ENCODE data around the gene FAM222A.

Gene FAM222A

DNA sequence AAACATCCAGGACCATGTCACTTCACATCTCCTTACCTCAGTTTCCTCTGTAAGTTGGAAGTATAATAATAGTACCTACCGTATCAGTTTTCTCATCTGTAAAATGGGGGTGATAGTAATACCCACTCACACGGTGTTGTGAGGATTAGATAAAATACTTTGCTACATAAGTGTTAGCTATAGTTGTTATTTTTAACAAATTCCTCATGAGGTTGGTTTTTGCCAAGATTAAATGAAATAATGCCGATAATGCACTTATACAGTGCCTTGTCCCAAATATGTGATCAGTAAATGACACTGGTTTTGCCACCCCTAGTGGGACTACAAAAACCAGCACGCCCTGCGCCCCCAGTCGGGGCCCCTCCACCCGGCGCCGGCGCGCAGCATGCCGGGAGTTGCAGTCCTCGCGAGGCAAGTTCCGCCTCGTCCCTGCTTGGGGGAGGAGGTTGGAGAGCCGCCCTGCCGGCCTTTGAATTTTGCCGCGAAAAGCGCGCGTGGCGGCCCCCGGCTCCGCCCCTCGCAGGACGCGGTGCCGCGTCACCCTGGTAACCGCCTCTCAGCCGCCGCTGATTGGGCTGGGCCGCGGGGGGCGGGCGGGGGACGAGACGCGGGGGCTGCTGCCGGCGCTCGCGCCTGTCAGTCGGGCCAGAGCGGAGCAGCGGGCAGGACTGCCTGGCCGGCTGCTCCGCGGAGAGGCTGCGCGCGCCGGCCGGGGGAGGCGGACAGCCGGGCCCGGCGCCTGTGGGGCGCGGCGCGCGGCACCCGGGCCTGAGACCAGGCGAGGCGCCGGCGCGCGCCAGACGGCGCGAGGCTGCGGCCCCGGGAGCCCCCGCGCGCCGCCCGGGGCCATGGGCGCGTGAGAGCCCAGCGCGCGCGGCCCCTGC, at the start of gene FAM222A:
FAM222A (plus strand) TSS at position 639 of the 884 bp plus-strand sequence. CDS start 30,322 bp downstream, outside the sequence.
- DNase-seq = peak; percentile 83

DNA sequence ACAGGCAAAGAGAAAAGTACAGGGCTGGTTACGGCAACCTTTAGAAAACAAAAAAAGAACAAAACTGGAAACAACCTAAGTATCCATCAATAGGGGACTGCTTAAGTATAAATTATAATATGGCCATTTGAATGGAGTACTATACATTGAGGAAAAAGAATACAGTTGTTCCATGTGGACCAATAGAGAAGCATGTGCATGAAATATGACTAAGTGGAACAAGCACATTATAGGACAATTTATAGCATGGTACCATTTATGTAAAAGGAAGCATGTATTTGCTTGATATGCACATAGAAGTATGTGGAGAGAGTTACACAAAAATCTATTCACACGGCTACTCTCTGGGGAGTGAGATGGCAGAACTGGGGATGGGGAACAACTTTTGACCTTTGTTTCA, 49.2 kb upstream of the FAM222A start:
- DNase-seq = no peak

DNA sequence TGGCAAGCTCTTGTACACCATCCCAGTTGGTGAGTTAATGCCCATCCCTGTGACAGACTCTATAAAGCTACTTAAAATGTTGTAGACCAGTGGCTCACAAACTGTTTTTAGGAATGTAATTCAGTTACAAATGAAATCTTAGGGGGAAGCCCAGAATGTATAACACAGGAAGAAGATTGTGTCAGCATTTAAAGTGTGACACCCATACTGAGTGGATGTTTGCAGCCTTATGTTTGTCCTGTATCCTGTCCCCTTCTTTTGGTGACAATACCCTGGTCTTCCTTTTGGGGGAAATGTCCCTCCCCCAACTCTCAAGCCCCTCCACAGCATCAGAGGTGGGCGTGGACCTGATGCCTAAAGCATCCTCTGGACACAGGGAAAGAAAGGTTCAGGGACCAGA, 47.6 kb upstream of the FAM222A start:
- DNase-seq = no peak

DNA sequence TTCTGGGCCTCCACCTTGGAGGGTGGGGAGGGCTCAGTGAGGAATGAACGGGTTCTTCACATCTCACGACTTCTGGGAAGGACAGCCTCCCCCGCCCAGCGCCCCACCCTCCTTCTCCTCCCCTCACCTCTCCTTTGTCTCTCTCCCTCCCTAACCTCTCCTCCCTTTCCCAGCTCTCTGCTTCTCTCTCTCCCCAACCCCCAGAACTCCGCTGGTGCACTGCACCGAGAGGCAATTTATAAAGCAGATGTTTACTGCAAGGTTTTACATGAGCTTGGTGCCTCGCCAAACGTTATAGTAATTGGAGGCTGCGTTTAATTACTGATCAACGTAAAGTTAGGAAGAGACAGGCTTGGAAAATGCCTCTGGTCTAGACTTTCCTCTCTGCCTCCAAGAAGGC, 42.9 kb upstream of the FAM222A start:
- no peak for DNase-seq

DNA sequence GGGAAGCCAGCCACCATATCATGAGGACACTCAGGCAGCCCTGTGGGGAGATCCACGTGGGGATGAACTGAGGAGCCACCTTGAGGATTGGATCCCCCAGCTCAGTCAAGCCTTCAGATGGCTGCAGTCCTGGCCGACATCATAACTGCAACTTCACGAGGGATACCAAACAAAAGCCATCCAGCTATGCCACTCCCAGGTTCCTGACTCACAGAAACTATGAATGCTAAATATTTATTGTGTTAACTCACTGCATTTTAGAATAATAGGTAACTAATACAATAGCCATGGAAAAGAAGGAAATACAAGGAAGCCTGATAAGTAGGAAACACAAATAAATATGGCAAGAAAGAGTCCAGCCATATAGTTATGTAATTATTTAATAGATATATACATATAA, 42.1 kb upstream of the FAM222A start:
- DNase-seq = no peak

DNA sequence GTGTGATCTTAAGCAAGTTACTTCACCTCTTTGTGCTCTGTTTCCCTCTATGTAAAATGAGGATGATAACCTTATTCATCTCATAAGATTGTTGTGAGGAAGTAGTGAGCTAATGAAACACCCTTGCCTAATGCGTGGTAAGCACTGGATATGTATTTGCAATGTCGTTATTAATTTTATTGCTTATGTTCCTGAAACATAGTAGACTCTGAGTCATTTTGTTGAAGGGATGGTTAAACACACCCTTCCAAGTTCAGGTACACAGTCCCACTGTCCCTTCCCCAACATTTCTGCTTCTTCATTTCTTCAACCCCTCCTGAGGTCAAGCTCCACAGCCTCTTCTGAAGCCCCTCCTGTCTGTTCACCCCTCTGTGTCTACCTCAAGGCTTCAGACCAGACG, 40.2 kb upstream of the FAM222A start:
- no peak for DNase-seq

DNA sequence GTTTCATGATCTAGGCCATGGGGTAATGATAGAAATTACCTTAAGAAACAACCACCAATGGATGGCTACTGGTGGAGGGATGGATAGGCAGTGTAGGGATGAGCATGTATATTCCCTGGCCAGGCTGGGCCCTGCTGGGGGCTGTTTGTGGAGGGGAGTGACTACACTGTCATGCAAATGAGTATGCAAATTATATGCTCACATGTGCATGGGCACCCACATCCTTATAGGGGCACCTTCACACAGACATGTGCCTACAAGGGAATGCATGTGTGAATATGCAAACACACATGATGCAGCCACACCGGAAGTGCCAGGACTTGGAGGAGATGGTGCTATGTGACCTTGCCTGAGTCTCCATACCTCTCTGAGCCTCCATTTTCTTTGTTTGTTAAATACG, 39.7 kb upstream of the FAM222A start:
- no peak for DNase-seq

DNA sequence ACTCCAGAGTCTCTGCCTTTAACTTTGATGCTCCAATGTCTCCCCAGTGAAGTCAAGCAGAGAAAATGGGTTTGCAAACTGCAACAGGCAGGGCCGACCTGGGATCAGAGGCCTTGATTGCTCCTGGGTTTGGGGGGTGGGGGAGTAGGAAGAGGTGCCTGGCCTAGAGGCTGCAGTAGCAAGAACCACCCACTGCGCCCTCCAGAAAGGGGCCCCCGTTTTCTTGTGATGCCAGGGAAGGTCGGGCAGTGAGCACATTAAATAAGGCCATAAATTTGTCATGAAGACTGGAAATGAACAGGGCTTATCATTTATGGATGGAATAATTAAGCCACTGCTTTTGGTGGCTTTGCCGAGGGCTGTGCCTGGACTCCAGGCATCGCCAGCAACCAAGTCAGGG, 38.2 kb upstream of the FAM222A start:
- no peak for DNase-seq

DNA sequence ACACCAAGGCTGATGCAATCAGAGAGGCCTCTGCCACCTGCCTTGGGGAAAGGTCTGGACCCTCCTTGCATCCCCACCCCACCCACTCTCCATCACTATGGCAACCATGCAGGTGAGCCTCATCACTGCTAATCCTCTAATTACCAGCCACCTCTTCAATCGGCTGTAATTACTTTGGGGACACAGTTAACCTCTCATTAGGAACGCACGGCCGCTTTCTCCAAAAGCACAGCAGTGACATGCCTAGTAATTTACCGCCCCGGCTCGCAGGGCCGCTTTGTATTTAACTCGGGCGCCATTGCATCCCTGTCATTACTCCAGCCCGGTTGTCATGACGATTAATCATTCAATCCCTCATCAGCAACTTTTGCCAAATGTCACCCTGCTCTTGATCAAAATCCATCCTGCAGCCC, 36.3 kb upstream of the FAM222A start:
- DNase-seq = no peak

DNA sequence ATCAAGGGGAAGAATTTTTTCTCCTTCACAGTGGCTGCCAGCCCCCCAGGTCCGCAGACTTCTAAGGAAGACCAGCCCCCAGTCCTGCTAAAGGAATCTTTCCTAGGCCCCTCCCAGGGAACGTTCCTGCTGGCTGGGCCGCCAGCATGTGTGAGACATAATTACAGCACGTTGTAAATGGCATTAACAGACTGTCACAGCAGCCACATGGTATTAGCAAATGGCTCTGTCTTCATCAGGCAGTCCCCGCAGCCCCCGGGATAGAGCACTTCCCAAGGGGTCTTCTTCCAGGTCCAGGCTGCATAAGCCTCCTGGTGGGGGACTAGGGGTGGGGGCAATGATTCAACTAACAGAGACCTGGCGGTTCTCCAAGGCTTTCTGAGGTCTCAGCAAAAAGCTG, 34.9 kb upstream of the FAM222A start:
- DNase-seq = no peak

DNA sequence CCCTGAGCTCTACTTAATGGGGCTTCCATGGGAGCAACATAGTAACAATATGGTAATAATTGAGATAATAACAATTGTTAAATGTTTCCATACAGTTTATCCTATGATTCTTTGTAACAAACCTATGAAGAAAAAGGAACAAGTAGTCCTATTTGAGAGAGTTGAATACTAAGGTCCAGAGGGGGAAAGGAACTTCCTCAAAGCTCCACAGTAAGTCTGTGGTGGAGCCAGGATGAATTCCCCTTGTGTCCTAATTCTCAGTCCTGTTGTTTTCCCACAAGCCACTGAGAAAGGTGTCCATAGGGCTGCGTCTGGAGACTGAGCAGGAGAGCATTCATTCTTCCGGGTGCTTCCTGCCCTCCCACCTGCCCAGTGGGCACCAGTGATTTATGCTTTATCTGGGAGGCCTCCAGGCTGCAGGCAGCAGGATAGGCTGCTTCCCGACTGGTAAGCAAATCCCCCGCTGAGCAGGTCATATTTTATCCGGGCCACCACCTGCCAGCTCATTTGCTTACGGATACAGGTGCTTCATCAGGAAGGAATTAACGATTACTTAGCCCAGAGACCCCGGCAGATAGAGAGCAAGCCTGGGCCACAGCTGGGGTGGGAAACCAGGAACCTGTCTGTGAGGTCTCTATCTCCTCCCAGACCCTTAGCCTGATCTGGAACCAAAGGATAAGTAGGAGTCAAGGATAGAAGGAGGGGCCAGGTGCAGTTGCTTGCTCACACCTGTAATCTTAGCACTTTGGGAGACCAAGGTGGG, 33.9 kb upstream of the FAM222A start:
- no peak for DNase-seq

DNA sequence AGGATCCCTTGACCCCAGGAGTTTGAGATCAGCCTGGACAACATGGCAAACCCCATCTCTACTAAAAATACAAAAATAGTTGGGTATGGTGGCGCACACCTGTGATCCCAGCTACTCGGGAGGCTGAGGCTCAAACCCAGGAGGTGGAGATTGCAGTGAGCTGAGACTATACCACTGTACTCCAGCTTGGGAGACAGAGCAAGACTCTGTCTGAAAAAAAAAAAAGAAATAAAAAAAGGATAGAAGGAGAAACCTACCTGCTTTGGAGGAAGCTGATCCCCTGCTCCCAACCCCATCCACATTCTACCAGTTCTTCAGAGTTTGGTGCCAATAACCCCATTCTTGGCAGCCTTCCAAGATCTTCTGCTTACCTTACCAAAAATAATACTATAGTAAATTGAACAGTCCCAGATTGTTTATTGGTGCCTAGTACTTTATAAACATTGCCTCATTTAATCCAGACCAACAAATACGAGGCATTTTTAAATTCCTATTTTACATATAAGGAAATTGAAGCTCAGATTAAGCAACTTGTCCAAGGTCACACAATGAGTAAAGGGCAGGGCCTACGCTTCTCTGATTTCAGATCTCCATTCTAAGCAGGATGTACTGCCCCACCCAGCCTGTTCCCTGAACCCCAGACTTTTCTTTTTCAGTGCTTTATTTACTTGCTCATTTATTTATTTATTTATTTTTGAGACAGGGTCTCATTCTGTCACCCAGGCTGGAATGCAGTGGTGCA, 33.2 kb upstream of the FAM222A start:
- no peak for DNase-seq

DNA sequence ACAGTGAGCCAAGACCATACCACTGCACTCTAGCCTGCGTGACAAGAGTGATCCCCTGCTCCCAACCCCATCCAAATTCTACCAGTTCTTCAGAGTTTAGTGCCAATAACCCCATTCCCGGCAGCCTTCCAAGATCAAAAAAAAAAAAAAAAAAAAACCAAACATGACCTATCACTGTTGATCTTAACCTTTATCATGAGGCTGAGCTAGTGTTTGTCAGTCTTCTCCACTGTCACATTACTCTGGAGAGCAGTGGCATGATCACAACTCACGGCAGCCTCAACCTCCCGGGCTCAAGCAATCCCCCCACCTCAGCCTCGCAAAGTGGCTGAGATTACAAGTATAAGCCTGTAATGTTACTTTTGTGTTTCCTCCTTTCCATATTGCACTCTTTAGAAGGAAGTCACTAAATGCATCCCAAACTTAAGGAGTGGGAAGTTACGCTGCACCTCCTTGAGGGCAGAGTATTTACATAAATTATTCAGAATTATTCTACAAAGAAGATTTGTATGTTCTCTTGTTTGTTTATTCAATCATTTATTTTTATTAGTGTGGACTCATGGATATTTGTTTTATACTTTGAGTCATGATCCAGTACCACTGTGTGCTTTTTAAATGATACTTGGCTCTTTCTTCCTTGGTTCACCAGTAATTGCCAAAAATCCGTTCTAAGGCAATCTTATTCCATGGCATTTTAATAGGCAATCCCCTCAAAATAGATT, 31.5 kb upstream of the FAM222A start:
- no peak for DNase-seq

DNA sequence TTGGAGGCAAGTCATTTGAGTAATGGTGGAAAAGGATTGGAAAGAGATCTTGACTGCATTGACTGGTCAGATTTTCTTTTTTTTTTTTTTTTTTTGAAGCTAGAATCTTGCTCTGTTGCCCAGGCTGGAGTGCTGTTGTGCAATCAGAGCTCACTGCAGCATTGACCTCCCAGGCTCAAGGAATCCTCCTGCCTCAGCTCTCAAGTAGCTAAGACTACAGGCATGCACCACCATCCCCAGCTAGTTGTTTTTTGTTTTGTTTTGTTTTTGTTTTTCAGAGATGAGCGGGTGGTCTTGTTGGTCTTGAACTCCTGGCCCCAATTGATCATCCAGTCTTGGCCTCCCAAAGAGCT, 30.9 kb upstream of the FAM222A start:
- DNase-seq = no peak

DNA sequence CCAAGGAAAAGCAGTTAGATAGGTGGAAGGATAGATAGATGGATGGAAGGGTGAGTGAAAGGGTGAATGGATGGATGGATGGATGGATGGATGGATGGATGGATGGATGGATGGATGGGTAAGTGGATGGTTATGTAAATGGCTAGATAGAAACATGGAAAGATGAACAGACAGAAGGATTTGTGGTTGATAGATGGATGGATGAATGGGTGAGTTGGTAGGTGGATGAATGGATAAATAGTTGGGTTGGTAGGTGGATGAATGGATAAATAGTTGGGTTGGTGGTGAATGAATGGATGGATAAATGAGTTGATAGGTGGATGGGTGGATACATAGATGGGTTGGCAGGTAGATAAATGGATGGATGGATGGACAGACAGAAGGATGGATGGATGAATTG, 30.3 kb upstream of the FAM222A start:
- no peak for DNase-seq

DNA sequence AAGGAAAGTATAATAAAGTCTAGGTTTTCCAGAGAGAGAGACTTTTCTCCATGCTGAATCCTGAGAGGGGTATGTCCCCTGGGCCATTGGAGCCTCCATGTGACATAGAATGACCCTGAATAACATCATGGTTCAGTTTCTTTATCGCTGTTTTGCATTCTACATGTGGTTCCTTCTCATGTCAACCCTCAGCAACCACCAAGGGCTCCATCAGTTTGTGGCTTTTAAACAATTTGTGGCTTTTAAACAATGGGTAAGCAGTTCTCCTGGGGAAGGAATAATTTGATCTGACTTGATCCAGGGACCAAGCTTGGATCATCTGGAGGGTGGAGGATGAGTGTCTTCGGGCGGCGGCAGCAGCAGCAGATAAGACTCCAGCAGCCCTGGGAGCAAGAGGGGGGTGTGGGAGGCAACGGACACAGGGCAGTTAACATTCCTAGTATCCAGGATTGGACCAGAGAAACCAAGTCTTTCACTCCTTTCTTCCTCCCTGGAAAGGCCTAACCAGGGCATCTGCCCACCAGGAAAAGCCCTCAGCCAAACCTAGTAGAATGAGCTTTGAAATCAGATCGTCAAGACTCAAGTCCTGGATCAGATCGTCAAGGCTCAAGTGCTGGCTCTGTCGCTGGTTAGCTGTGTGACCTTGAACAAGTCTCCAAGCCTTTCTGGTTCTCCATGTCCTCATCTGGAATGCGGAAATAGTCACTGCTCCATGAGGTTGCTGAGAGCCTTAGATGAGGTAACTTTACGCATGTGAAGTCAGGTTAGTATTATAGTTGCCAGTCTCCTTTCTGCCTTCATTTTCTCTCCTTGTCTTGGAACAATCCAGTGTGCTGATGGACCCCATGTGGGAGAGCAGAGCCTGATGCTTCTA, 27.8 kb upstream of the FAM222A start:
- no peak for DNase-seq

DNA sequence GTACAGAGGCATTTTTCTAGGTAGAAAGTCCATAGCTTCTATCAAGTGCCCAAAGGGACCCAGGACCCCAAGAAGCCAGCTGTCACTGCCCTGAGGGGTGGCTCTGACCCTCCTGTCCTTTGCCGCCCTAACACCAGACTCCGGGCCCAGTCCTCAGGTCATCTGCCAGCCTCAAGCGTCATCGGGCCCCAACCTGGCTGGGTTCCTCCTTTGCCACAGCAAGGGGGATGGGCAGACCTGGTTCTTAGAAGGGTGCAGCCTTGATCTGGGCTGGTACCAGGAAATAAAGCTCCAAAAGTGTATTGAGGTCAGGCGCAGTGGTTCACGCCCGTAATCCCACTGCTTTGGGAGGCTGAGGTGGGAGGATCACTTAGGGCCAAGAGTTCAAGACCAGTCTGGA, 27.1 kb upstream of the FAM222A start:
- no peak for DNase-seq

DNA sequence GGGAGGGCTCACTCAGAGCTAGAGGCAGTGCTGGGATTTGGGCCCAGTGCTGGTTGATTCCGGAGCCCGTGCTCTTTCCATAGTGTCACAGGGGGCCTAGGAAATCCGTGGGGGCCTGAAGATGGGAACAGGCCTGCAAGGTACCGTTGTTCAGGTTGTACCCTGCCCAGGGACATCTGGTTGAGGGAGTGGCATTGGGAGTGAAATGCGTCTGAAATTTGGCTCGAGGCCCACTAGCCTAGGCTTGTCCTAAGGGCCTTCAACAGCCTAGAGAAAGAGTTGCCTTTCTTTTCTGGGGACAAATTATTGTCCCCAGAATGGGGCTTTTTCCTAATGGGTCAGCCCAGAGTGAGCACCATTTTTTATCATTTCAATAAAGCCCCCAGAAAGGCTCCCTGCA, 26.4 kb upstream of the FAM222A start:
- no peak for DNase-seq

DNA sequence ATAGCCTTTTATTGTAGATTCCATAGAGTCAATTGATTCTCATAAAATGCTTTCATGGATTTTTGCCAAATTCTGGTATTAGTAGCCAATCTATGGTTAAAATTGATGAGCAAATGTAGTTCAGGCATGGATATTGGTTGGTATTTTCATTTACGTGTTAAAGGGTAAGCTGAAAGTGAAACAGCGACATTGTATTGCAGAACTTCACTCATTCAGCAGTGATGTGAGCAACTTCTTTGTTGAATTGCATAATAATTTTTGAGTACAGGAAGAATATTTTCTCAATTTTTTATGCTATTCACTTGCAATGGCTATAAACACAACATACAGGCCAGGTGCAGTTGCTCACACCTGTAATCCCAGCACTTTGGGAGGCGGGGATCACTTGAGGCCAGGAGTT, 24.2 kb upstream of the FAM222A start:
- DNase-seq = no peak

DNA sequence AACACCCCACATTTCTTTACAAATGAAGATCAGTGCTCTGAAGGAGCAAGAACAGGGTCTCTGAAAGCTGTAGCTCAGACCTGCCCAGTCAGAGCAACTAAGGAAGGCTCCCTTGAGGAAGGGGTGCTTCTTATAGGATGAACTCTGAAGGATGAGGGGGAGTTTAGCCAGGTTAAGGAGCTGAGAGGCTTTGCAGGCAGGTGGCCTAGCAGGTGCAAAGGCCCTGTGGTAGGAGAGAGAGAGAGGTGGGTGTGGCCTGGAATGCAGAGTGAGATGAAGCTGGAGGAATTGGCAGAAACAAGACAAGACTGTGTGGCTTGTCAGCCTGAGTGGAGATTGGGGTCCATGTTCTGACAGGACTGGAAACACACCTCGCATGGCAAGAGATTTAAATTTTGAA, 20.5 kb upstream of the FAM222A start:
- DNase-seq = no peak

DNA sequence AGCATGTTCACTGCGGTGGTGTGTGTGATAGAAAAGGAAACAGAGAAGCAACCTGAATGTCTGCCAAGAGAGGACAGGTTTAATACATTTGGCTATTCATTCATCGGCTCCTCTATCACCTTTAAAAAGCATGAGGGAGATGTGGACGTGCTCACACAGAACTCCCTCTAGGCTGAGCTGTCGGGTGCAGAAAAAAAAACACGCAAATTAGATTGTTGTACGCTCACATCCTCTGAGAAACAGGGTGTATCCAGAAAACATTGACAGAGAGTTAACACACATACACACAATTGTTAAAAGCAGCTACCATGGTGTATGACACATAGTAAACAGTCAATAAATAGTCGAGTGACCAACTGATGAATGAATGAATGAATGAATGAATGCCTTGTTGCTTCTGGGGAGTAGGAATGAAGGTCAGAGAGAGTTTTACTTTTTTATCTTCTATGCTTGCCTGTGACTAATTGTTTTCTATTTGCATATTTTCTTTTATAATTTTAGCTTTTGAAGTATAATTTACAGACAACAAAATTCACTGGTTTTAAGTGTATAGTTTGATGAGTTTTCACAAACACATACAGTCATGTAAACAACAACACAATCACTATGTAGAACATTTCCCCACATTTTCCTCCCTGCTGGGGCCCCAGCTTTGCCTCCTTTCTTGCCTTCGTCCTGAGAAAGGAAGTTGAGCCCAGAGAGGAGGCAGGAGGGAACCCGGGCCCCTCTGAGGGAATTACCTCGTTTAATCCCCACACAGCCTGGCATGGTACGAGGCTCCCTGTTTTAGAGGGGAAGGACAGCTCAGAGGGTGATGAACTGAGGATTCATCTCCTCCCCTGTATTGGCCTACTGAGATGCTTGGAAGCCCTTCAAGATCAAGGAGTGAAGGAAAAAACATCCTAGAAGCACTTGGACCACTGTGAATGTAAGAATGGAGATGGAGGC, 19.7 kb upstream of the FAM222A start:
- DNase-seq = no peak
